ENCODE measurements around the gene CCDC30.
"Not testable (repeated sequence)": the region's sequence is repeated elsewhere in the genome, so short reads cannot be mapped to it uniquely, and the experiment has no call there.

The CCDC30 gene

DNA sequence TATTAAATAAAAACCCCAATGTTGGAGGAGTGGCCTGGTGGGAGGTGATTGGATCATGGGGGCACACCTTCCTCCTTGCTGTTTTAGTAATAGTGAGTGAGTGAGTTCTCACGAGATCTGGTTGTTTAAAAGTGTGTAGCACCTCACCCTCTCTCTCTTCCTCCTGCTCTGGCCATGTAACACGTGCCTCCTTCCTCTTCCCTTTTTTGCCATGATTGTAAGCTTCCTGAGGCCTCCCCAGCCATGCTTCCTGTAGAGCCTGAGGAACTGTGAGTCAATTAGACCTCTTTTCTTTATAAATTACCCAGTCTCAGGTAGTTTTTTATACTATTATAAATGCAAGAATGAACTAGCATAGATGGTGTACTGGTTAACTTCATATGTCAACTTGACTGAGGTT, 68.0 kb downstream of the CCDC30 start:
- DNase-seq: no peak

- DNase-seq: no peak
Observed at GRCh38 chr1:42533101-42533863, 70.2 kb downstream of the CCDC30 start.

DNA sequence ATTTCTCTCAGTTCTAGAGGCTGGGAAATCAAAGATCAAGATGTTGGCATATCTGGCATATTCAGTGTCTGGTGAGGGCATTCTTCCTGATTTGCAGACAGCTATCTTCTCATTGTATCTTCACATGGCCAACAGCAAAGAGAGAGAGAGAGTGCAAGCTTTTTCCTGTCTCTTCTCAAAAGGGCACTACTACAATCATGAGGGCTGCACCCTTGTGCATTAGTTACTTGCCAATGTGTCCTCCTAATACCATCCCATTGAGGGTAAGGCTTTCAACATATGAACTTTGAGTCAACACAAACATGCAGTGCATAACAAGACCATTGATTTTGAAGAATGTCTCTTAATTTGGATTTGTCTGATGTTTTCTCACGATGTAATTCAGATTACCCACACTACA, 78.0 kb downstream of the CCDC30 start:
- no peak for DNase-seq

DNA sequence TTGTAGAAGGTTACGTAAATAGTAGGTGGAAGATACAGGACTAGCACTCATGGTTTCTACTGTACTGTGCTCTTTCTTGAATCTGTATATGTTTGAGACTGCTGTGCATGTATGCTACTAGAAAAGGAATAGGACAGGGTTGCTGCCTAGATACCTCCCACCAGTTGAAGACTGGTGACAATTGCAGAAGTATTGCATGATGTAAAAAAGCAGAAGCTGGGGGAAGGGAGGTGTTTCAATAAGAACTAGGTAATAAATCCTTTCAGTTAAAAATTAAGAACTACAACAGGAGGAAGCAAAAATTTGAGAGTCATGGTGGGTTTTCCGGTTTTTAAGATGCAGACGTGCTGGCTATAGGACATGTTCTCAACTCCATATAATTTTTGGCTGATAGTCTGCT, 88.1 kb downstream of the CCDC30 start:
- no peak for DNase-seq

- DNase-seq: no peak
Observed at GRCh38 chr1:42551590-42551989, 88.5 kb downstream of the CCDC30 start.

DNA sequence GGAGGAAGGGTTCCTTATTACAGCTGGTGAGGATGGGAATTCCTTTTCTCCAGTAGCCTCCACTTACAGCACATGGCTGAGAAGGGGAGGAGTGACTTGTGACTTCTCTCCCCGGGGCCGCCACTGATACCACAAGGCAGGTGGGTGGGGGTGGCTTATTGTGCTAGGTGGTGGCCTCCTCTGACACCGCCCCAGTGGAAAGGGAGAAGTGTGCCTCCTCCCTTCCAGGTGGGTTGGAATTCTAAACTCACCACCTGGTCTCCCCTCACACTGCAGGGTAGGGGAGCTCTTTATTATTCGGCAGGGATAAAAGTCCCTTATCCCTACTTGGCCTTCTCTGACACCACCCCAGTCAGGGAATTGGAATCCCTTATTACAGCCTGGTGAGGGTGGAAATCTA, 89.5 kb downstream of the CCDC30 start:
- no peak for DNase-seq

GRCh38 chr1:42557230-42557851, 94.3 kb downstream of the CCDC30 start:
- DNase-seq: no peak

DNA sequence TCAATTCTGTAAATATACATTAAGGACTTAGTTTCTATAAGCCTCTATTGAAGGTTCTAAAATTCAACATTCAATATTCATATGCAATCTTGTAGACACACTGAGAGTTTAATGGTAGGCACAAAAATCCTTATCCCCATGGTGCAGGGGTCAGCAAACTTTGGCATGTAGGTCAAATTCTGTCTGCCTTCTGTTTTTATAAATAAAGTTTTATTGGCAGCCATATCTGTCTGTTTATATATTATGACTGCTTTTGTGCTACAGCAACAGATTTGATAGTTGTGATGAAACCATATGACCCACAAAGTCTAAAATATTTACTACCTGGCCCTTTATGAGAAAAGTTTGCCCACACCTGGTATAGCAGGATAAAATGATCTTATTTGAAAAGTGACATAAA, 104.0 kb downstream of the CCDC30 start:
- no peak for DNase-seq

- no peak for DNase-seq
Observed at GRCh38 chr1:42576935-42577334, 113.8 kb downstream of the CCDC30 start.

- DNase-seq: no peak
Observed at GRCh38 chr1:42586016-42586415, 122.9 kb downstream of the CCDC30 start.

- DNase-seq: no peak
Observed at GRCh38 chr1:42587753-42588152, 124.7 kb downstream of the CCDC30 start.

GRCh38 chr1:42592811-42593210, 129.7 kb downstream of the CCDC30 start:
- no peak for DNase-seq

DNA sequence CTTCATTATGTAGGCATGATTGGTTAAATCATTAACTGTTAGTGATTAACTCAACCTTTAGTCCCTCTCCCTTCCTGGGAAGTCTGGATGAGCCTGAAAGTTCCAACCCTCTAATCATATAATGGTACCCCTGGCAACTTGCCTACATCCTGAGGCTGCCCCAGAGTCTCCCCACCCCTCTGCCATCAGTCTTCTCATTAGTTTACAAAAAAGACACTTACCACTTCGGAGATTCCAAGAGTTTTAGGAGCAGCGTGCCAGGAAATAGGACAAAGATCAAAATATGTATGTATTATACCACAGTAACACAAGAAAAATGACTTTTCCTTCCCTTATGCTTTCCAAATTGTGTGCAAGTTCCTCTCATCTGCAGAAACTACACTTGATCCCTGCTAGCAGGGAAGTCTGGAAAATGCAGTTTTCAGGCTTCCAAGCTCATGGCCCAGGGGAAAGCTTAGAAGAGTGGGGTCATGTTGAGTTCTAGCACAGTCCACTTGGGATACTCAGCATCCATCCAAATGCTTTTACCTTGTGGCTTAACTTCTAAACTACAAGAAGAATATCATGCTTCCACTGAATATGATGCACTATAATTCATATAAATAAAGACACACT, 130.5 kb downstream of the CCDC30 start:
- no peak for DNase-seq

- DNase-seq: no peak
Observed at GRCh38 chr1:42601472-42601871, 138.4 kb downstream of the CCDC30 start.

GRCh38 chr1:42613803-42614131, 150.7 kb downstream of the CCDC30 start:
- no peak for DNase-seq

GRCh38 chr1:42618866-42619265, 155.8 kb downstream of the CCDC30 start:
- no peak for DNase-seq

GRCh38 chr1:42620307-42620706, 157.2 kb downstream of the CCDC30 start:
- DNase-seq: no peak

DNA sequence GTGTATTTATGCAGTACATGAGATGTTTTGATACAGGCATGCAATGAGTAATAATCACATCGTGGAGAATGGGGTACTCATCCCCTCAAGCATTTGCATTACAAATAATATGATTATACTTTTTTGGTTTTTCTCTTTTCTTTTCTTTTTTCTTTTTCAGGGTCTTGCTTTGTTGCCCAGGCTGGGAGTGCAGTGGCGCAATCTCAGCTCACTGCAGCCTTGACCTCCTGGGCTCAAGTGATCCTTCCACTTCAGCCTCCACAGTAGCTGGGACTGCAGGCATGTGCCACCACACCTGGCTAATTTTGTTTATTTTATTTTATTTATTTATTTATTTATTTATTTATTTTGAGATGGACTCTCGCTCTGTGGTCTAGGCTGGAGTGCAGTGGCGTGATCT, 158.1 kb downstream of the CCDC30 start:
- DNase-seq: not testable (repeated sequence)

GRCh38 chr1:42627205-42627604, 164.1 kb downstream of the CCDC30 start:
- not testable (repeated sequence) for DNase-seq

- DNase-seq: no peak
Observed at GRCh38 chr1:42639116-42639515, 176.0 kb downstream of the CCDC30 start.

DNA sequence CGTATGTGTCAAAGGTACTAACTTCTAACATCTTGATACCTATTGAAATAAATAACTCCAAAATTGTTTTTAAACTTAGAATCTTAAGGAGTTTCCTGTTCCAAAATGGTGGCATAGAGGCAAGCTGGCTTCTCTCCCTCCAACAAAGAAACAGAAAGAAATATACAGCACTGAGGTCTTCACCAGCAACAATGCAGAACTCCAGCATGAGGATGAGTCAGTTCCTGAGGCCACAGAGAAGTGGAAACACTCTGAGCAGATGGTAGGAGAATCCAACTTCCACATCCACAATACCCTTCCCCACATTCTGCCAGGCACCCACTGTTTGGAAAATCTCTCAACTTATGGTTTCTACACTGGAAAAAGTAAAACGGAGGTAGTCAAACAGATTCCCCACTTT, 183.0 kb downstream of the CCDC30 start:
- no peak for DNase-seq

GRCh38 chr1:42657201-42657600, 194.1 kb downstream of the CCDC30 start:
- no peak for DNase-seq

GRCh38 chr1:42657981-42658876, 195.1 kb downstream of the CCDC30 start, which contains the start of gene PPIH:
PPIH (plus strand) TSS chr1:42658423; CDS start chr1:42658447, 24 bp downstream.
- DNase-seq: peak; percentile 95

Measured in retina (tissue), 1 donor.